GM12878 (cell line): ENCODE data around the gene NXPH1. TPM values are rescaled to one million over a fixed set of nuclear protein-coding genes. Genes with fewer than 3 reads are reported as not detected.

Experiments
- ATAC-seq: fragments of 200-7000 bp; cut with Tn5 transposase; 3 replicates; pipeline ENCODE4 v1.9.1; 2020; ENCODE audit warnings: mild to moderate bottlenecking, moderate library complexity
- BruUV-seq: library from RNA; stranded (reverse); fragments of 400-500 nt; replicated peaks from 2 replicates; lab custom pipeline; 2021; lab: Mats Ljungman, UMichigan
- CTCF ChIA-PET: fragments of 300-600 bp; sonication (Branson Sonifier 250); formaldehyde crosslinking; extraction: SDS; loops from one replicate; lab custom pipeline; 2021; ENCODE audit warnings: inconsistent platforms; lab: Yijun Ruan, JAX
- POLR2A ChIA-PET: fragments of 350-600 bp; formaldehyde crosslinking; extraction: SDS; loops from one replicate; lab custom pipeline; 2021; ENCODE audit warnings: inconsistent platforms; lab: Charles Lee
- RAD21 ChIA-PET: fragments of 300-600 bp; sonication (Branson Sonifier 250); formaldehyde crosslinking; loops from one replicate; lab custom pipeline; 2023; ENCODE audit warnings: antibody characterized with exemption; ENCODE audit not compliant: unreplicated experiment; lab: Charles Lee
- SMC1A ChIA-PET: fragments of 300-600 bp; sonication (Branson Sonifier 250); formaldehyde crosslinking; loops from one replicate; lab custom pipeline; 2023; ENCODE audit not compliant: unreplicated experiment, uncharacterized antibody; lab: Charles Lee
- DNase-seq: peaks from one replicate; pipeline ENCODE4 v3.0.0-alpha.2; 2011; ENCODE audit warnings: low read depth, low spot score
- FAIRE-seq: peaks from 3 replicates; lab custom pipeline; 2011; peaks lifted over from hg19 to GRCh38; lab: Jason Lieb, UNC
- H2AFZ ChIP-seq: 2 replicates; pipeline ENCODE4 v1.6.0; 2011; ENCODE audit warnings: low read depth, low read length, control low read depth; ENCODE audit not compliant: control insufficient read depth
- H3K27ac ChIP-seq: 2 replicates; pipeline ENCODE4 v1.5.1; 2011; ENCODE audit warnings: control low read depth; ENCODE audit not compliant: control insufficient read depth, insufficient read depth
- H3K27me3 ChIP-seq, 2 experiments: replicated peaks in 1 of 2; 2 replicates each; pipeline versions ENCODE4 v1.6.0 to v1.6.1; 2011; ENCODE audit warnings: low read length in 1 of 2; ENCODE audit not compliant: control insufficient read depth in 2 of 2, insufficient read depth in 2 of 2
- H3K36me3 ChIP-seq, 2 experiments: 2 replicates each; pipeline ENCODE4 v1.5.1; 2011; ENCODE audit warnings: low read length in 1 of 2; ENCODE audit not compliant: control insufficient read depth in 2 of 2, insufficient read depth in 2 of 2
- H3K4me1 ChIP-seq: 2 replicates; pipeline ENCODE4 v1.6.1; 2011; ENCODE audit warnings: mild to moderate bottlenecking, low read length, moderate library complexity, mixed read lengths; ENCODE audit not compliant: control insufficient read depth, insufficient read depth
- H3K4me2 ChIP-seq: 2 replicates; pipeline ENCODE4 v1.6.0; 2011; ENCODE audit warnings: control low read depth; ENCODE audit not compliant: control insufficient read depth, insufficient read depth
- H3K4me3 ChIP-seq: fragments of 200-600 bp; sonication (generic); 2 replicates; pipeline ENCODE4 v1.5.1; 2016
- H3K79me2 ChIP-seq: 2 replicates; pipeline ENCODE4 v1.6.0; 2011; ENCODE audit warnings: low read length; ENCODE audit not compliant: control insufficient read depth, insufficient read depth
- H3K9ac ChIP-seq: 2 replicates; pipeline ENCODE4 v1.8.0; 2011; ENCODE audit warnings: low read length, control low read depth, mixed read lengths; ENCODE audit not compliant: control insufficient read depth, insufficient read depth
- H3K9me3 ChIP-seq: replicated peaks from 3 replicates; pipeline ENCODE4 v1.5.1; 2011; ENCODE audit warnings: mild to moderate bottlenecking, low read length; ENCODE audit not compliant: control insufficient read depth, insufficient read depth
- H4K20me1 ChIP-seq: 2 replicates; pipeline ENCODE4 v1.6.0; 2011; ENCODE audit not compliant: control insufficient read depth, insufficient read depth
- ESRRA ChIP-seq: IDR thresholded peaks from 2 replicates; pipeline ENCODE4 v1.6.1; 2012; ENCODE audit warnings: mild to moderate bottlenecking, low read length, improper control_type of control experiment
- MYC ChIP-seq: IDR thresholded peaks from 2 replicates; pipeline ENCODE4 v1.6.1; 2011; ENCODE audit warnings: mild to moderate bottlenecking, low read length, moderate library complexity, inconsistent platforms; ENCODE audit not compliant: insufficient read depth, insufficient replicate concordance, insufficient read length, severe bottlenecking
- NFYB ChIP-seq: IDR thresholded peaks from 2 replicates; pipeline ENCODE4 v1.6.1; 2011; ENCODE audit warnings: low read depth, mild to moderate bottlenecking, low read length, improper control_type of control experiment, moderate library complexity; ENCODE audit not compliant: insufficient read depth
- PAX8 ChIP-seq: fragments of 450-650 bp; IDR thresholded peaks from 2 replicates; pipeline ENCODE4 v1.6.1; 2017; ENCODE audit warnings: mild to moderate bottlenecking, moderate library complexity
- SPI1 ChIP-seq: IDR thresholded peaks from 2 replicates; pipeline ENCODE4 v1.6.1; 2011; ENCODE audit warnings: low read depth, mild to moderate bottlenecking, low read length, moderate library complexity, borderline replicate concordance; ENCODE audit not compliant: insufficient read depth
- STAT1 ChIP-seq: fragments of 450-650 bp; conservative IDR thresholded peaks from 2 replicates; pipeline ENCODE4 v1.6.1; 2014; ENCODE audit warnings: antibody characterized with exemption, mild to moderate bottlenecking
- TAF1 ChIP-seq: IDR thresholded peaks from 2 replicates; pipeline ENCODE4 v1.6.1; 2011; ENCODE audit warnings: mild to moderate bottlenecking, low read depth, low read length, borderline replicate concordance
- TCF3 ChIP-seq: IDR thresholded peaks from 2 replicates; pipeline ENCODE4 v1.6.1; 2012; ENCODE audit warnings: low read depth, mild to moderate bottlenecking, low read length, borderline replicate concordance; ENCODE audit not compliant: insufficient read depth
- WGBS: methylation state at CpG from one replicate; pipeline ENCODE4 v1.1.6; 2016; ENCODE audit warnings: low lambda C conversion rate; ENCODE audit not compliant: insufficient replicate concordance, insufficient coverage; ENCODE audit errors: missing lambda C conversion rate; 5-methylcytosine and 5-hydroxymethylcytosine counted together
- in situ Hi-C: fragments of 300-500 bp; cut with MboI; formaldehyde crosslinking; loops from 9 replicates; pipeline ENCODE4 v1.14.3; 2018; ENCODE audit warnings: mixed read lengths
- intact Hi-C: fragments of 100-400 bp; cut with micrococcal nuclease; formaldehyde crosslinking; loops from one replicate; pipeline ENCODE4 v1.14.2; 2022; ENCODE audit not compliant: unreplicated experiment
- polyA plus RNA-seq, 11 experiments: library from polyadenylated mRNA; depleted of rRNA in 4 of 11; unstranded in 6 of 11; stranded (reverse) in 5 of 11; fragments of >200 nt; fragmentation: Nextera tagmentation in 4 of 11; fragmentation: Illumina TruSeq in 1 of 11; extraction: Ambion mirVana in 4 of 11; extraction: Trizol in 1 of 11; gene quantifications; 1 replicate in 1 of 11; 2 replicates in 10 of 11; pipeline versions ENCODE4 v1.2.1 to v1.2.3, GENCODE V29; 2011 to 2016; ENCODE audit warnings: inconsistent platforms in 2 of 11, missing spikeins in 2 of 11, low read depth in 1 of 11
- total RNA-seq, 4 experiments: library from RNA; depleted of rRNA in 3 of 4; stranded (reverse); fragments of >200 nt in 3 of 4; fragmentation: Illumina TruSeq in 1 of 4; extraction: Trizol in 1 of 4; gene quantifications; 2 replicates each; pipeline versions ENCODE4 v1.2.1 to v1.2.3, GENCODE V29; 2013 to 2021
- TF ChIP-seq, protein P1 (sequence below): fragments of 450-650 bp; IDR thresholded peaks from 2 replicates; pipeline ENCODE4 v1.6.1; 2017; ENCODE audit warnings: mild to moderate bottlenecking, moderate library complexity
- TF ChIP-seq, protein P2 (sequence below): fragments of 150-350 bp; IDR thresholded peaks from 2 replicates; pipeline ENCODE4 v1.6.1; 2014; ENCODE audit warnings: mild to moderate bottlenecking, low read depth, low read length

The NXPH1 gene
- total and polyA plus RNA-seq, 10 of the 15 experiments (the other 5 are each of a cell fraction or from before 2014, with no cell fraction given) = 0.06 to 0.34 TPM; not detected in 8

DNA sequence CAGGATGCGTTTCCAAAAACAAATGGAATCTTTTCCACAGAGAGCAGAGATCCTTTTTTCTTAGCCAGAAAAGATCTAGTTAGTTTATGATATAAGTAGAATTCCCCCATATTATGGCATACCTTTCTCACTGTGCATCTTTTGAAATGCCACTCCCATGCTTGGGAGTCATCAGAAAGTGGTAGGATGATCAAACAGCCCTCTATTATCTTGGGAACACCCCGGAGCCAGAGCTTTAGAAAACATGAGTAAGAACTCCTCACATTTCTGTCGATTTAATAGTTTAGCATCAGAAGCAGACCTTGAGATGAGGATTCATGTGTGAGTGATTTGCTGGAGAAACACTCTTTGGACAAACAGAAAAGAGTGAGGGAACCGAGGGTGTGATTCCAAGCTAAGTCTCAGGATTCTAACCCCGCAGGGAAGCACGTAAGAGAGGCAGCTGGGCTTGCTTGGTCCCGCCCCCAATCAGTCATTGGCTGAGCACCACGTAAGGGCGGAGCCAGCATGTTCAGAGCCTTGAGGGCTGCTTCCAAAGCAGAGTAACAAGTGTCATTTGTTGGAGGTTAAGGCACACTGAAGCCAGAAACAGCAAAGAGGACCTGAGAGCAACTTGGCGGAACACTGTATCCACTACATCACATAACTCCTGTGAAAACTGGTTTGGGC lies 43.7 kb upstream of the NXPH1 start:
- CTCF ChIA-PET = interaction anchor here (1.5 kb wide), 1 partner anchor 10 kb away, joined by 5 read pairs; no protein-coding TSS in a partner anchor
- BruUV-seq = no TSS peak
- Histone ChIP-seq H3K9ac (no peak overlapping the region), H3K27me3 (no peaks in the 10 kb centered on the region; a peak in 1 of 4 replicates), H3K4me2 (no peak overlapping the region), H3K36me3 (no peaks in the 10 kb centered on the region), H4K20me1 (no peaks in the 10 kb centered on the region), H3K4me1 (peaks cover 21% of the 10 kb centered on the region), H3K79me2 (no peaks in the 10 kb centered on the region), H3K27ac (no peak overlapping the region), H3K9me3 (no peaks in the 10 kb centered on the region), H3K4me3 (no peak overlapping the region), H2AFZ (no peak overlapping the region)
- SMC1A ChIA-PET = no interaction called here
- no peak for DNase-seq
- RAD21 ChIA-PET = no interaction called here
- no peak for ATAC-seq
- intact Hi-C loops = no loop called here
- no peak for FAIRE-seq
- in situ Hi-C loops = no loop called here
- POLR2A ChIA-PET = no interaction called here
- WGBS = 46% methylated on average over 10 of the region's 10 CpGs
- TF ChIP-seq SPI1 (no peak), NFYB (0 out of 2 replicates have a peak, but pooled peaks have one; percentile 23)

DNA sequence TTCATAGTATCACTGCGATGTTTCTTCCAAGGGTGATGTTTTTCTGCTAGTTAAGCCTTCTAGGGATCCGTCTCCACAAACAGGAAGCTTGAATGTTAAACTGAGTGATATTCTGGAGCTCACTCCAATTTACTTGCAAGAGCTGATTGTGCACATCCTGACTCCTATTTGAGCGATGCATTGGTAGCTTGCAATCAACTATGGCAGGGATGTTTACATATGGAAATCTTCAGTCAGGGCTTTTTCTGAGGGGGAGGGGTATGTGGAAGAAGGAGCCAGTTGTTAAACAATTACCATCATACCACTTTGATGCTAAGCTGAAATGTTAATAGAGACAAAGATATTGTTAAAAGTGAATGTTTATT lies 43.2 kb upstream of the NXPH1 start:
- no peak for FAIRE-seq
- Histone ChIP-seq H4K20me1 (no peaks in the 10 kb centered on the region), H3K4me2 (no peak overlapping the region), H3K79me2 (no peaks in the 10 kb centered on the region), H3K9ac (no peak overlapping the region), H3K27me3 (no peaks in the 10 kb centered on the region; a peak in 1 of 4 replicates), H2AFZ (no peak overlapping the region), H3K27ac (no peak overlapping the region), H3K4me1 (peaks cover 18% of the 10 kb centered on the region), H3K36me3 (no peaks in the 10 kb centered on the region), H3K4me3 (no peak overlapping the region), H3K9me3 (no peaks in the 10 kb centered on the region)
- ATAC-seq = no peak
- intact Hi-C loops (no loop called here), in situ Hi-C loops (no loop called here)
- ChIA-PET RAD21 (no interaction called here), CTCF (interaction anchor here (1.5 kb wide), 1 partner anchor 9 kb away, joined by 5 read pairs; no protein-coding TSS in a partner anchor), POLR2A (no interaction called here), SMC1A (no interaction called here)
- WGBS = 70% methylated on average over 3 of the region's 3 CpGs
- BruUV-seq = no TSS peak
- no peak for DNase-seq
- TF ChIP-seq PAX8 (no peak), TCF3 (no peak), MYC (no peak), TAF1 (no peak), STAT1 (no peak), ESRRA (no peak)
- TF ChIP-seq, protein P1, sequence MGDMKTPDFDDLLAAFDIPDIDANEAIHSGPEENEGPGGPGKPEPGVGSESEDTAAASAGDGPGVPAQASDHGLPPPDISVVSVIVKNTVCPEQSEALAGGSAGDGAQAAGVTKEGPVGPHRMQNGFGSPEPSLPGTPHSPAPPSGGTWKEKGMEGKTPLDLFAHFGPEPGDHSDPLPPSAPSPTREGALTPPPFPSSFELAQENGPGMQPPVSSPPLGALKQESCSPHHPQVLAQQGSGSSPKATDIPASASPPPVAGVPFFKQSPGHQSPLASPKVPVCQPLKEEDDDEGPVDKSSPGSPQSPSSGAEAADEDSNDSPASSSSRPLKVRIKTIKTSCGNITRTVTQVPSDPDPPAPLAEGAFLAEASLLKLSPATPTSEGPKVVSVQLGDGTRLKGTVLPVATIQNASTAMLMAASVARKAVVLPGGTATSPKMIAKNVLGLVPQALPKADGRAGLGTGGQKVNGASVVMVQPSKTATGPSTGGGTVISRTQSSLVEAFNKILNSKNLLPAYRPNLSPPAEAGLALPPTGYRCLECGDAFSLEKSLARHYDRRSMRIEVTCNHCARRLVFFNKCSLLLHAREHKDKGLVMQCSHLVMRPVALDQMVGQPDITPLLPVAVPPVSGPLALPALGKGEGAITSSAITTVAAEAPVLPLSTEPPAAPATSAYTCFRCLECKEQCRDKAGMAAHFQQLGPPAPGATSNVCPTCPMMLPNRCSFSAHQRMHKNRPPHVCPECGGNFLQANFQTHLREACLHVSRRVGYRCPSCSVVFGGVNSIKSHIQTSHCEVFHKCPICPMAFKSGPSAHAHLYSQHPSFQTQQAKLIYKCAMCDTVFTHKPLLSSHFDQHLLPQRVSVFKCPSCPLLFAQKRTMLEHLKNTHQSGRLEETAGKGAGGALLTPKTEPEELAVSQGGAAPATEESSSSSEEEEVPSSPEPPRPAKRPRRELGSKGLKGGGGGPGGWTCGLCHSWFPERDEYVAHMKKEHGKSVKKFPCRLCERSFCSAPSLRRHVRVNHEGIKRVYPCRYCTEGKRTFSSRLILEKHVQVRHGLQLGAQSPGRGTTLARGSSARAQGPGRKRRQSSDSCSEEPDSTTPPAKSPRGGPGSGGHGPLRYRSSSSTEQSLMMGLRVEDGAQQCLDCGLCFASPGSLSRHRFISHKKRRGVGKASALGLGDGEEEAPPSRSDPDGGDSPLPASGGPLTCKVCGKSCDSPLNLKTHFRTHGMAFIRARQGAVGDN = no peak
- TF ChIP-seq, protein P2, sequence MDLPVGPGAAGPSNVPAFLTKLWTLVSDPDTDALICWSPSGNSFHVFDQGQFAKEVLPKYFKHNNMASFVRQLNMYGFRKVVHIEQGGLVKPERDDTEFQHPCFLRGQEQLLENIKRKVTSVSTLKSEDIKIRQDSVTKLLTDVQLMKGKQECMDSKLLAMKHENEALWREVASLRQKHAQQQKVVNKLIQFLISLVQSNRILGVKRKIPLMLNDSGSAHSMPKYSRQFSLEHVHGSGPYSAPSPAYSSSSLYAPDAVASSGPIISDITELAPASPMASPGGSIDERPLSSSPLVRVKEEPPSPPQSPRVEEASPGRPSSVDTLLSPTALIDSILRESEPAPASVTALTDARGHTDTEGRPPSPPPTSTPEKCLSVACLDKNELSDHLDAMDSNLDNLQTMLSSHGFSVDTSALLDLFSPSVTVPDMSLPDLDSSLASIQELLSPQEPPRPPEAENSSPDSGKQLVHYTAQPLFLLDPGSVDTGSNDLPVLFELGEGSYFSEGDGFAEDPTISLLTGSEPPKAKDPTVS = no peak
